K562 (cell line): ENCODE results near the gene NEU1. TPM values are rescaled to one million over a fixed set of nuclear protein-coding genes. Genes with fewer than 3 reads are reported as not detected.
A peak's percentile ranks its signal among the peaks of the same experiment; 100 is the strongest.

ENCODE experiments used
- ATAC-seq: fragments of 200-7000 bp; cut with Tn5 transposase; 3 replicates; pipeline ENCODE4 v1.9.1; 2020; ENCODE audit warnings: moderate library complexity
- BruUV-seq: library from RNA; stranded (reverse); fragments of 400-500 nt; replicated peaks from 2 replicates; lab custom pipeline; 2021; lab: Mats Ljungman, UMichigan
- CTCF ChIA-PET: fragments of 300-600 bp; formaldehyde crosslinking; extraction: SDS; loops from one replicate; lab custom pipeline; 2021; ENCODE audit warnings: low intra/inter-chr PET ratio; lab: Yijun Ruan, JAX
- POLR2A ChIA-PET: fragments of 300-600, 350-650 bp; sonication (Branson Sonifier 250); formaldehyde crosslinking; extraction: SDS; loops from one replicate; lab custom pipeline; 2021; ENCODE audit warnings: antibody characterized with exemption, inconsistent platforms; lab: Yijun Ruan, JAX
- DNase-seq, 4 experiments: peaks; one replicate each; pipeline versions ENCODE4 v3.0.0 to v3.0.0-alpha.2; 2011 to 2018; ENCODE audit warnings: low spot score in 3 of 4, mixed read lengths in 3 of 4; ENCODE audit errors: extremely low read depth in 1 of 4
- FAIRE-seq: peaks from 2 replicates; lab custom pipeline; 2011; peaks lifted over from hg19 to GRCh38; lab: Jason Lieb, UNC
- H2AFZ ChIP-seq: 2 replicates; pipeline ENCODE4 v1.6.0; 2011; ENCODE audit warnings: low read depth, low read length, control low read depth, inconsistent platforms
- H3K27ac ChIP-seq: fragments of 200-600 bp; 3 replicates; pipeline ENCODE4 v1.8.0; 2011; ENCODE audit warnings: low read depth, mild to moderate bottlenecking, control low read depth, inconsistent platforms, low read length, moderate library complexity, mixed read lengths; ENCODE audit errors: extremely low read depth
- H3K27me3 ChIP-seq, 2 experiments: fragments of 300-600 bp in 1 of 2; 2 replicates in 1 of 2; 3 replicates in 1 of 2; pipeline versions ENCODE4 v1.6.0 to v1.8.0; 2011; ENCODE audit warnings: inconsistent platforms in 2 of 2, low read length in 2 of 2, mild to moderate bottlenecking in 1 of 2, mixed read lengths in 1 of 2, moderate library complexity in 1 of 2; ENCODE audit not compliant: control insufficient read depth in 2 of 2, insufficient read depth in 2 of 2
- H3K36me3 ChIP-seq: fragments of 300-600 bp; 3 replicates; pipeline ENCODE4 v1.8.0; 2011; ENCODE audit warnings: mild to moderate bottlenecking, low read length, inconsistent platforms; ENCODE audit not compliant: control insufficient read depth, insufficient read depth
- H3K4me1 ChIP-seq, 2 experiments: fragments of 200-600 bp in 1 of 2; replicated peaks in 1 of 2; 2 replicates in 1 of 2; 3 replicates in 1 of 2; pipeline versions ENCODE4 v1.5.1 to v1.8.0; 2011; ENCODE audit warnings: inconsistent platforms in 2 of 2, low read length in 2 of 2, mild to moderate bottlenecking in 1 of 2, mixed read lengths in 1 of 2, moderate library complexity in 1 of 2; ENCODE audit not compliant: control insufficient read depth in 2 of 2, insufficient read depth in 2 of 2
- H3K4me2 ChIP-seq: 2 replicates; pipeline ENCODE4 v1.6.1; 2011; ENCODE audit warnings: low read length, control low read depth, inconsistent platforms, mixed read lengths; ENCODE audit not compliant: insufficient read depth
- H3K4me3 ChIP-seq: fragments of 200-600 bp; sonication (generic), shearing (Covaris generic); 2 replicates; pipeline ENCODE4 v1.5.1; 2016; ENCODE audit warnings: control low read depth, inconsistent platforms
- H3K79me2 ChIP-seq: fragments of 200-600 bp; 3 replicates; pipeline ENCODE4 v1.8.0; 2011; ENCODE audit warnings: low read length, inconsistent platforms; ENCODE audit not compliant: control insufficient read depth, insufficient read depth
- H3K9ac ChIP-seq, 2 experiments: 2 replicates each; pipeline versions ENCODE4 v1.6.0 to v1.6.1; 2011; ENCODE audit warnings: low read depth in 2 of 2, low read length in 2 of 2, control low read depth in 1 of 2, inconsistent platforms in 1 of 2, mild to moderate bottlenecking in 1 of 2, mixed read lengths in 1 of 2; ENCODE audit not compliant: insufficient read depth in 1 of 2
- H3K9me1 ChIP-seq: one replicate; pipeline ENCODE4 v1.6.0; 2011; ENCODE audit warnings: inconsistent platforms, mild to moderate bottlenecking, low read length, moderate library complexity; ENCODE audit not compliant: control insufficient read depth, insufficient read depth
- H3K9me3 ChIP-seq: replicated peaks from 2 replicates; pipeline ENCODE4 v1.5.1; 2011; ENCODE audit warnings: low read depth, low read length, inconsistent platforms; ENCODE audit not compliant: control insufficient read depth, insufficient read depth
- H4K20me1 ChIP-seq: replicated peaks from 2 replicates; pipeline ENCODE4 v1.6.1; 2011; ENCODE audit warnings: low read length, inconsistent platforms, mixed read lengths; ENCODE audit not compliant: control insufficient read depth, insufficient read depth
- GABPB1 ChIP-seq: sonication (generic); formaldehyde crosslinking; IDR thresholded peaks from 2 replicates; pipeline ENCODE4 v1.8.0; 2022; ENCODE audit warnings: mild to moderate bottlenecking, missing genetic modification reagents
- KAT7 ChIP-seq: sonication (generic); formaldehyde crosslinking; IDR thresholded peaks from 2 replicates; pipeline ENCODE4 v1.8.0; 2022; ENCODE audit warnings: missing genetic modification reagents, mild to moderate bottlenecking, borderline replicate concordance
- MCM5 ChIP-seq: fragments of 450-650 bp; IDR thresholded peaks from 2 replicates; pipeline ENCODE4 v1.6.1; 2016; ENCODE audit warnings: low read depth
- NONO ChIP-seq, 2 experiments: fragments of 200-400 bp in 1 of 2; fragments of 450-650 bp in 1 of 2; formaldehyde crosslinking in 1 of 2; IDR thresholded peaks; 2 replicates each; pipeline ENCODE4 v1.6.1; 2017; ENCODE audit warnings: low read depth in 2 of 2, mild to moderate bottlenecking in 2 of 2, moderate library complexity in 2 of 2, low read length in 1 of 2
- NRF1 ChIP-seq, 2 experiments: fragments of 450-650 bp; IDR thresholded peaks in 1 of 2; conservative IDR thresholded peaks in 1 of 2; 2 replicates each; pipeline ENCODE4 v1.6.1; 2014; ENCODE audit warnings: mild to moderate bottlenecking in 2 of 2
- PCBP2 ChIP-seq: fragments of 200-400 bp; formaldehyde crosslinking; IDR thresholded peaks from 2 replicates; pipeline ENCODE4 v1.6.1; 2018; ENCODE audit warnings: low read length, low read depth, mild to moderate bottlenecking, moderate library complexity; ENCODE audit not compliant: poor library complexity, severe bottlenecking
- RBFOX2 ChIP-seq: fragments of 200-400 bp; formaldehyde crosslinking; IDR thresholded peaks from 2 replicates; pipeline ENCODE4 v1.6.1; 2017; ENCODE audit warnings: low read depth, mild to moderate bottlenecking, low read length, moderate library complexity
- RBM22 ChIP-seq: fragments of 200-400 bp; formaldehyde crosslinking; IDR thresholded peaks from 2 replicates; pipeline ENCODE4 v1.6.1; 2018; ENCODE audit warnings: low read length, low read depth; ENCODE audit not compliant: poor library complexity, severe bottlenecking
- SIN3A ChIP-seq, 2 experiments: fragments of 150-350 bp in 1 of 2; IDR thresholded peaks; 2 replicates each; pipeline ENCODE4 v1.6.1; 2011 to 2016; ENCODE audit warnings: borderline replicate concordance in 2 of 2, low read depth in 2 of 2, low read length in 2 of 2, mild to moderate bottlenecking in 2 of 2, moderate library complexity in 2 of 2; ENCODE audit not compliant: control insufficient read depth in 1 of 2
- SUPT5H ChIP-seq: fragments of 450-650 bp; IDR thresholded peaks from 2 replicates; pipeline ENCODE4 v1.6.1; 2016
- THRAP3 ChIP-seq: fragments of 450-650 bp; IDR thresholded peaks from 2 replicates; pipeline ENCODE4 v1.6.1; 2016; ENCODE audit warnings: mild to moderate bottlenecking, inconsistent platforms, borderline replicate concordance
- ZNF589 ChIP-seq: fragments of 200-800 bp; sonication (Bioruptor generic); IDR thresholded peaks from 2 replicates; pipeline ENCODE4 v1.6.1; 2016; ENCODE audit warnings: low read depth, missing genetic modification characterization, missing compliant biosample characterization
- ZSCAN32 ChIP-seq: fragments of 450-650 bp; formaldehyde crosslinking; IDR thresholded peaks from 2 replicates; pipeline ENCODE4 v1.4.0; 2020; ENCODE audit warnings: mild to moderate bottlenecking, moderate library complexity
- WGBS: fragments of 100-300 bp; shearing (Covaris generic); methylation state at CpG from one replicate; pipeline ENCODE4 v1.1.6; 2016; ENCODE audit warnings: low coverage, mixed read lengths; ENCODE audit not compliant: insufficient coverage; ENCODE audit errors: missing lambda C conversion rate; 5-methylcytosine and 5-hydroxymethylcytosine counted together
- in situ Hi-C: fragments of 300-500 bp; cut with MboI; formaldehyde crosslinking; loops from 4 replicates; pipeline ENCODE4 v1.15.0; 2018; ENCODE audit warnings: inconsistent platforms, mixed read lengths
- intact Hi-C: fragments of 100-400 bp; cut with micrococcal nuclease; formaldehyde crosslinking; loops from 2 replicates; pipeline ENCODE4 v1.14.2; 2022
- polyA plus RNA-seq, 8 experiments: library from polyadenylated mRNA; depleted of rRNA in 4 of 8; stranded (reverse) in 5 of 8; unstranded in 3 of 8; fragments of >200 nt; fragmentation: Nextera tagmentation in 2 of 8; fragmentation: Illumina TruSeq in 1 of 8; extraction: Ambion mirVana in 2 of 8; extraction: Trizol in 1 of 8; gene quantifications; 2 replicates each; pipeline versions ENCODE4 v1.2.1 to v1.2.3, GENCODE V29; 2011 to 2014; ENCODE audit warnings: inconsistent platforms in 1 of 8, missing spikeins in 1 of 8
- total RNA-seq, 7 experiments: library from RNA; depleted of rRNA in 6 of 7; stranded (reverse); fragments of >200 nt in 6 of 7; fragmentation: Illumina TruSeq in 2 of 7; extraction: Trizol in 2 of 7; gene quantifications; 2 replicates each; pipeline versions ENCODE4 v1.2.1 to v1.2.3, GENCODE V29; 2011 to 2021; ENCODE audit warnings: low replicate concordance in 1 of 7
- TF ChIP-seq, protein P1 (sequence below), 2 experiments: fragments of 250-450 bp in 1 of 2; fragments of 450-650 bp in 1 of 2; sonication (Bioruptor Pico) in 1 of 2; IDR thresholded peaks; 2 replicates each; pipeline versions ENCODE4 v1.6.1 to v1.8.0; 2016 to 2021; ENCODE audit warnings: mild to moderate bottlenecking in 2 of 2, moderate library complexity in 2 of 2, missing compliant biosample characterization in 1 of 2, missing genetic modification characterization in 1 of 2
- TF ChIP-seq, protein P2 (sequence below): fragments of 250-450 bp; sonication (Bioruptor Pico); IDR thresholded peaks from 2 replicates; pipeline ENCODE4 v1.4.0; 2020

NEU1 gene
- total and polyA plus RNA-seq, 9 of the 15 experiments (the other 6 are each of a cell fraction or from before 2014, with no cell fraction given), result 14.8 to 67.8 (median 51.0) TPM

DNA sequence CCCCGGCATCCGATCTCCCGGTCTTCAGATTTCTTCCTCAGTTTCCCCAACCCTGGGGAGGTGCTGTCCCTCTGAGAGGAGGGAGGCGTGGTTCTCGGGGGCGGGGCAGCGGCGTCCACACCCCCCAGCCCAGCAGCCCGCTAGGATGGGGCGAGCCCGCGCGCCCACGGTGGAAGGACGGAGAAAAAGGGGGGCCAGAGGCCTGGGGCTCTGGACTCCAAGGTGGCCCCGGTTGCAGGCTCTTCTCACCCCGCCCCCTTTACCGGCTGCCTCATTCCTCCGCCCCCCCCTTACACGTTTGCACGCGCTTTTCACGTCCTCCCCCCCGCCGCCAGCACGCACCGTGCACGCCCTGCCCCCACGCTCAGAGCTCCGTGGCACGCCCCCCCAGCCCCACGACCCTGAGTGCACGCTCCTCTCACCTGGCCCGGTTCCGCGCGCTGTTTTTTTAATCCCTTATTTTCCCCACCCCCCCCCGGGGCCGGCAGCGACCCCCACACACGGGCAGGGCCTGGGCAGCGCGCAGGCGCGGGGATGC lies 38.9 kb upstream of the NEU1 start:
- in situ Hi-C loops (no loop called here), intact Hi-C loops (loop anchor here (1.0 to 10.0 kb wide), 4 partner anchors 46 to 293 kb away; partner anchors contain the start of genes CFB, GPSM3 and PBX2)
- TF ChIP-seq KAT7 (CRISPR knock-in tag) (0 out of 2 replicates have a peak, but pooled peaks have one; percentile 4), RBFOX2 (peak; percentile 23; the same call in 1 of the 2 replicates), MCM5 (no peak), ZSCAN32 (CRISPR knock-in tag) (0 out of 2 replicates have a peak, but pooled peaks have one; percentile 0), ZNF589 (CRISPR knock-in tag) (0 out of 2 replicates have a peak, but pooled peaks have one; percentile 38), NONO (IDR thresholded peaks at IDR 0.05; ENCODE audit: low read depth in 2 of 2, low read length in 1 of 2) (peak in 1 of 2 experiments; percentile 55; a peak in 1 of 4 replicates), THRAP3 (no peak), NRF1 (conservative IDR thresholded peaks at IDR 0.05 in 1 of 2, IDR thresholded peaks at IDR 0.05 in 1 of 2) (no peak), RBM22 (peak; percentile 80), GABPB1 (CRISPR knock-in tag) (peak; percentile 43; the same call in 1 of the 2 replicates), SIN3A (IDR thresholded peaks at IDR 0.05; ENCODE audit: borderline replicate concordance in 2 of 2, control insufficient read depth in 1 of 2, low read depth in 2 of 2, low read length in 2 of 2) (peak in 1 of 2 experiments; percentile 69; a peak in 2 of 4 replicates), PCBP2 (no peak), SUPT5H (peak; percentile 27)
- TF ChIP-seq, protein P1, sequence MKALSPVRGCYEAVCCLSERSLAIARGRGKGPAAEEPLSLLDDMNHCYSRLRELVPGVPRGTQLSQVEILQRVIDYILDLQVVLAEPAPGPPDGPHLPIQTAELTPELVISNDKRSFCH (CRISPR knock-in tag; IDR thresholded peaks at IDR 0.05), result no peak
- TF ChIP-seq, protein P1 (tag; IDR thresholded peaks at IDR 0.05), result 0 out of 2 replicates have a peak, but pooled peaks have one; percentile 6
- TF ChIP-seq, protein P2, sequence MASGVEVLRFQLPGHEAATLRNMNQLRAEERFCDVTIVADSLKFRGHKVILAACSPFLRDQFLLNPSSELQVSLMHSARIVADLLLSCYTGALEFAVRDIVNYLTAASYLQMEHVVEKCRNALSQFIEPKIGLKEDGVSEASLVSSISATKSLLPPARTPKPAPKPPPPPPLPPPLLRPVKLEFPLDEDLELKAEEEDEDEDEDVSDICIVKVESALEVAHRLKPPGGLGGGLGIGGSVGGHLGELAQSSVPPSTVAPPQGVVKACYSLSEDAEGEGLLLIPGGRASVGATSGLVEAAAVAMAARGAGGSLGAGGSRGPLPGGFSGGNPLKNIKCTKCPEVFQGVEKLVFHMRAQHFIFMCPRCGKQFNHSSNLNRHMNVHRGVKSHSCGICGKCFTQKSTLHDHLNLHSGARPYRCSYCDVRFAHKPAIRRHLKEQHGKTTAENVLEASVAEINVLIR (CRISPR knock-in tag), result no peak

More for the DNA sequence above, 38.9 kb upstream of the NEU1 start:
- no peaks in the 10 kb centered on the region for H3K27me3 ChIP-seq
- TSS peak; percentile 65 for BruUV-seq
- CTCF ChIA-PET, result no interaction called here
- peak overlapping the region; percentile 84; the same call in 2 of the 3 replicates for H3K27ac ChIP-seq
- H3K4me3 ChIP-seq, result peak overlapping the region; percentile 75
- FAIRE-seq, result no peak
- peaks cover 44% of the 10 kb centered on the region for H3K79me2 ChIP-seq
- WGBS, result under 1% methylated on average over 21 of the region's 45 CpGs
- peak overlapping the region; percentile 41; the same call in 1 of the 2 replicates for H2AFZ ChIP-seq
- no peaks in the 10 kb centered on the region for H3K9me3 ChIP-seq
- H4K20me1 ChIP-seq, result peaks cover 3% of the 10 kb centered on the region; the same call in 1 of the 2 replicates
- peak; percentile 85 to 93 (median 87) for DNase-seq
- H3K4me1 ChIP-seq, result peaks cover 35 to 39% of the 10 kb centered on the region in 2 experiments; a peak in 4 of 5 replicates
- H3K36me3 ChIP-seq, result peaks cover 12% of the 10 kb centered on the region; the same call in 1 of the 3 replicates
- H3K9ac ChIP-seq, result peak overlapping the region; percentile 72 to 90
- POLR2A ChIA-PET, result interaction anchor here (1.2 to 1.5 kb wide), 2 partner anchors 10 to 39 kb away, joined by 3 to 4 read pairs; partner anchors contain the start of gene NEU1
- H3K4me2 ChIP-seq, result peak overlapping the region; percentile 93
- ATAC-seq, result peak; percentile 46
- no peaks in the 10 kb centered on the region for H3K9me1 ChIP-seq
